K562 (cell line): Measurements from ENCODE around the gene CHKB. TPM values are rescaled to one million over a fixed set of nuclear protein-coding genes. Genes with fewer than 3 reads are reported as not detected.
A peak's percentile ranks its signal among the peaks of the same experiment; 100 is the strongest.

Experiments
- ATF2 ChIP-seq: sonication (generic); formaldehyde crosslinking; IDR thresholded peaks from 2 replicates; pipeline ENCODE4 v1.8.1; 2022; ENCODE audit warnings: missing genetic modification reagents
- CC2D1A ChIP-seq: fragments of 450-650 bp; IDR thresholded peaks from 2 replicates; pipeline ENCODE4 v1.6.1; 2017; ENCODE audit warnings: mild to moderate bottlenecking
- HDGF ChIP-seq: fragments of 450-650 bp; IDR thresholded peaks from 2 replicates; pipeline ENCODE4 v1.6.1; 2016
- MIER1 ChIP-seq: fragments of 450-650 bp; IDR thresholded peaks from 2 replicates; pipeline ENCODE4 v1.6.1; 2016; ENCODE audit warnings: antibody characterized with exemption, mild to moderate bottlenecking, low read depth
- SAFB ChIP-seq: fragments of 200-400 bp; formaldehyde crosslinking; IDR thresholded peaks from 2 replicates; pipeline ENCODE4 v1.6.1; 2017; ENCODE audit warnings: low read depth, low read length, borderline replicate concordance
- SETDB1 ChIP-seq: IDR thresholded peaks from one replicate; pipeline ENCODE4 v1.6.1; 2012; ENCODE audit warnings: low read length, control low read depth, inconsistent platforms
- STAT6 ChIP-seq: sonication (generic); formaldehyde crosslinking; IDR thresholded peaks from 2 replicates; pipeline ENCODE4 v1.8.1; 2023; ENCODE audit warnings: mild to moderate bottlenecking, missing genetic modification reagents
- ZNF592 ChIP-seq: fragments of 450-650 bp; IDR thresholded peaks from 2 replicates; pipeline ENCODE4 v1.6.1; 2017; ENCODE audit warnings: antibody characterized with exemption, mild to moderate bottlenecking
- polyA plus RNA-seq, 8 experiments: library from polyadenylated mRNA; depleted of rRNA in 4 of 8; stranded (reverse) in 5 of 8; unstranded in 3 of 8; fragments of >200 nt; fragmentation: Nextera tagmentation in 2 of 8; fragmentation: Illumina TruSeq in 1 of 8; extraction: Ambion mirVana in 2 of 8; extraction: Trizol in 1 of 8; gene quantifications; 2 replicates each; pipeline versions ENCODE4 v1.2.1 to v1.2.3, GENCODE V29; 2011 to 2014; ENCODE audit warnings: inconsistent platforms in 1 of 8, missing spikeins in 1 of 8
- total RNA-seq, 7 experiments: library from RNA; depleted of rRNA in 6 of 7; stranded (reverse); fragments of >200 nt in 6 of 7; fragmentation: Illumina TruSeq in 2 of 7; extraction: Trizol in 2 of 7; gene quantifications; 2 replicates each; pipeline versions ENCODE4 v1.2.1 to v1.2.3, GENCODE V29; 2011 to 2021; ENCODE audit warnings: low replicate concordance in 1 of 7

CHKB gene
- total and polyA plus RNA-seq, 9 of the 15 experiments (the other 6 are each of a cell fraction or from before 2014, with no cell fraction given), result 2.7 to 31.0 (median 11.0) TPM

- TF ChIP-seq MIER1, result 0 out of 2 replicates have a peak, but pooled peaks have one; percentile 56
- no peak for TF ChIP-seq STAT6
- TF ChIP-seq CC2D1A, result 0 out of 2 replicates have a peak, but pooled peaks have one; percentile 19
- no peak for TF ChIP-seq SETDB1
- TF ChIP-seq ZNF592, result no peak
- TF ChIP-seq HDGF, result peak; percentile 82; the same call in 1 of the 2 replicates
- TF ChIP-seq ATF2, result no peak
- TF ChIP-seq SAFB, result no peak
Observed at GRCh38 chr22:50628543-50629134, 46.0 kb upstream of the CHKB start (continued).
